ENCODE data around the gene PWWP2B.

PWWP2B gene

GRCh38 chr10:132461683-132462231 lies 64.8 kb downstream of the PWWP2B start:
- no peak for DNase-seq

GRCh38 chr10:132462463-132463332 lies 65.7 kb downstream of the PWWP2B start:
- DNase-seq = no peak

GRCh38 chr10:132463333-132464255 lies 66.6 kb downstream of the PWWP2B start:
- no peak for DNase-seq

GRCh38 chr10:132464256-132465192 lies 67.5 kb downstream of the PWWP2B start:
- DNase-seq = no peak

GRCh38 chr10:132465193-132465888 lies 68.3 kb downstream of the PWWP2B start:
- no peak for DNase-seq

GRCh38 chr10:132465889-132466519 lies 69.0 kb downstream of the PWWP2B start:
- no peak for DNase-seq

GRCh38 chr10:132466520-132467463 lies 69.8 kb downstream of the PWWP2B start:
- no peak for DNase-seq
